COLO668 (cell line): ENCODE measurements around the gene YEATS2.
"Not testable (repeated sequence)": the region's sequence is repeated elsewhere in the genome, so short reads cannot be mapped to it uniquely, and the experiment has no call there.

Experiments
- DNase-seq: peaks from one replicate; lab custom pipeline; 2025; ENCODE audit not compliant: unreplicated experiment; lab: John Stamatoyannopoulos, UW

Gene YEATS2

DNA sequence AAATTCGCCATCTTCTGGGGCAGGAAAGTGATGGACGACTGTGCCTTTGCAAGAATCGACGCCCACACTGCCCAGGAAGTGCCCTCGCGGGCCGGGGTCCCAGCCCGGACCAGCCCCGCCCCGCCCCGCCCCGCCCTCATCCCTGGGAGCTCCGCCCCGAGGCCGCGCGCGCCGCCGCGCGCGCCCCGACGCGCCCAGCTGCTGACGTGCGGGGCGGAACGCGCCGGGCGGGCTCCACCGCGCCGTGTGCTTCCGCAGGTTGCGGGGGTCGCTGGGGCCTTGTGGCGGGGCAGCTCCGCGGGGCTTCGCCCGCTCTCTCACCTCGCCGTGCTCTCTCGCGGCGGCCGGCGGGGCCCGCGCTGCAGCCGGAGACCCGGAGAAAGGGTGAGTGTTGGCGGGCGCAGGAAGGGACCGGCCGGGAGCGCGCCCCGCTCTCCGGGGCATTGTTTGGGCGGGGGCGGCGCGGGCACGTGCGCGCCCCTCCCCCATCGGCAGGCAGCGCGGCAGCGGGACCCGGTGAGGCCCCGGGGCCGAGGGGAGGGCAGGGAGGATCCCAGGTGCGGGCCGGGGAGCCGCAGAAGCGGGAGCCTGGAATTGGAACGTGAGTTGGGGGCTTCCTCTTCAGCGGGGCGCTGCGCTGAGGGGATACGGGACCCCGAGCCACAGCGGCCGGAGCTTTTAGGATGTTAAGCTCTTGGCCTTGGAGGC, at the start of gene YEATS2:
TSS of gene YEATS2 (plus strand) at position 188 of the 708 bp plus-strand sequence. CDS start 17,366 bp downstream, outside the sequence.
- peak; percentile 77 for DNase-seq

DNA sequence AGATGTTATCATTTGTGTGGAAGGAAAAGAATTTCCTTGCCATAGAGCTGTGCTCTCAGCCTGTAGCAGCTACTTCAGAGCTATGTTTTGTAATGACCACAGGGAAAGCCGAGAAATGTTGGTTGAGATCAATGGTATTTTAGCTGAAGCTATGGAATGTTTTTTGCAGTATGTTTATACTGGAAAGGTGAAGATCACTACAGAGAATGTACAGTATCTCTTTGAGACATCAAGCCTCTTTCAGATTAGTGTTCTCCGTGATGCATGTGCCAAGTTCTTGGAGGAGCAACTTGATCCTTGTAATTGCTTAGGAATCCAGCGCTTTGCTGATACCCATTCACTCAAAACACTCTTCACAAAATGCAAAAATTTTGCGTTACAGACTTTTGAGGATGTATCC, 47.0 kb upstream of the YEATS2 start:
- DNase-seq, result no peak

DNA sequence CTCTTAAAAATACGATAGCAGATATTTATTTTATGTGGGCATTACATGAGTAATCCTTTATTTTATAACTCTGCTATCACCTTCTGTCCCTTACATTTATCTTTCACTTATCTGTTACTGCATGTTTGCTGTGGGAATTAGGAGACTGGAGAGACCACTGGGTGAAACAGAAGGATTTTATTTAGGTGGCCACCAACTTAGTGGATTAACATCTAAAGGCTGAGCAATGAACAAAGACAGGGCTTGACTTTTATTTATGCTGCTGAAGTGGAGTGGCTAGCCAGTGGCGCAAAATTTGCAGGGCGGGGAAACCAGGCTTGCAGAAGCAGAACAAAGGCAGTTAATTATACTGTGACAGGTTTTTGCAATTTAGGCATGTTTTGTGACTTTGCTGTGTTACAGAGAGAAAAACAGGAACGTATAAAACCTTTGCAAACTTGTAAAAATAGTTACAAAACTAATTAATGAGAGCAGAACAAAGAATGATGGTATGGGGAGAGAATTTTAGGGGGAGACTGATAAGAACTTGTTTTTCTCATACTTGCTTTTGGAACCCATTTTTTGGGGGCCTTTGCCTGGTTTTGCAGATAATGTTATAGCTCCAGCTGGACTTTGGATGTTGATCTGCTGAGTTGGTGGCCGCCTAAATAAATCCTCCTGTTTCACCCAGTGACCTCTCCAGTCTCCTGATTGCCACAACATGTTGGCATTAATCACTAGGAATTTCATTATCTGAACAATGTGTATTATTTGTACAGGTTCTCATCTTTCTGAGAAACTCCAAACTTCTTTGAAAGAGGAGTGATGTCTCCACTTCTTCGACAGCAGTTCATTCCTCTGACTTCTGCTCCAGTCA, 44.2 kb upstream of the YEATS2 start:
- no peak for DNase-seq

DNA sequence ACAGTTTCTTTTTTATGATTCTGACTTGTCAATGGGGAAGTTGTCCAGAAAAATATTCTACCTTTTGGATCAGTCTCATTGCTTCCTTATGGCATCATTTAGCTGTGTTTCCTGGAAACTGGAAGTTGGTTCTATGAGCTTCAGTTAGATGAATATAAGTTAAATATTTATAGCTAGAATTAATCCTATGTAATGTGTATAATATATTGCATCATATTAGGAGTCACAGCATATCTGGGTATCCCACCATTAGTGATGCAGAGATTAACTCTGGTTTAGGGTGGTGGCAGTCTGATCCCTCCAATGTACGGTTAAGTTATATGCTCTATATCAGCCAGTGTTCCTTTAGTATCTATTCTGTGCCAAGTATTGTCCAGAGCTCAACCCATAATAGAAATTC, 42.9 kb upstream of the YEATS2 start:
- DNase-seq, result no peak

DNA sequence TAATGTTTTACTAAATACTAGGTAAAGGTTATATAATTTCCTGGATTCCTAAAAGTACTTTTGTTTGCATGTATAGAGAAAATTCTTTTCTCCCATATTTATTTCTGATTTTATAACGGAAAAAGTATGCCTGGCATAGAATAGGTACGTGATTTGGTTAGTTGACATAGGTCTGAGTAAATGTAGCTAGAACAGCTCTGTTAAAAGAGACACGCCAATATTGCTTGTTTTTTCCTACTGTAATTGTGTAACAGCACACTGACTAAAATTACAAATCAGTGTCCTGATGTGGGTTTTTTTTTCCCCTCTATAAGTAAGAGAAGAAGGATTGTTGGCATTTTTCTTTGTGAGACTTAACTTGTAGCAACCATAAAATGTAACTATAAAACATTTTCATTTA, 35.5 kb upstream of the YEATS2 start:
- DNase-seq, result no peak

DNA sequence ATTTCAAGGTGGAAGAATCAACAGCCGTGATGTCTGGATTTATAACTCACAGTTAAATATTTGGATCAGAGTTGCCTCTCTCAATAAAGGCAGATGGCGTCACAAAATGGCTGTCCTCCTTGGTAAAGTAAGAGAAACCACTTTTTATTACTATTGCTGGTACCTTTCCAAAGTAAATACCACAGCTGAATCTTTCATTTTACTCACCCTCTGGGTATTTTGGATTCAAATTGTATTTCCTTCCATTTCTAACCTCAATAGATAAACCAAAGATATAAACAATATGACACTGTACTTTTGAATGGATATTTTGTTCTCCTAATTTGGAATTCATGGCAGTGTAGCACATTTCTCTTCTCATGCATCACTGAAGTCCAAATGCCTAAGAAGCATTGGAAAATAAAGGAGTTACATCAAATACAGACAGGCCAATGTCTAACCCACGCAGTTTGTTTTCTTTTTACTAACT, 32.6 kb upstream of the YEATS2 start:
- no peak for DNase-seq

DNA sequence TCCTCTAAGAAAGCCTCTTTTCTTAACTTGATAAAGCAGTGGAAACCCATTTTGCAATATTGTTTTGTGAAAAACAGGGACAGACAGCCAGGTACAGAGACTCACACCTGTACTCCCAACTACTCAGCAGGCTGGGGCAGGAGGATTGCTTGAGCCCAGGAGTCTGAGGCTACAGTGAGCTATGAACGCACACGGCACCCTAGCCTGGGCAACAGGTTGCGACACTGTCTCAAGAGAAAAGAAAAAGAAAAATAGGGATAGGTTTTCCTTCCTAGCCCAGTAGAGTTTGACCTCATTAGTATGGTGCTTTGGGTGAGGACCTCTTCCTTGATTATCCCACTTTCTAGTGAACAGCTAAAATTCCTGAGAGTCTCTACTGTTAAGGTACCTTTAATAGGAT, 17.5 kb upstream of the YEATS2 start:
- DNase-seq, result no peak

DNA sequence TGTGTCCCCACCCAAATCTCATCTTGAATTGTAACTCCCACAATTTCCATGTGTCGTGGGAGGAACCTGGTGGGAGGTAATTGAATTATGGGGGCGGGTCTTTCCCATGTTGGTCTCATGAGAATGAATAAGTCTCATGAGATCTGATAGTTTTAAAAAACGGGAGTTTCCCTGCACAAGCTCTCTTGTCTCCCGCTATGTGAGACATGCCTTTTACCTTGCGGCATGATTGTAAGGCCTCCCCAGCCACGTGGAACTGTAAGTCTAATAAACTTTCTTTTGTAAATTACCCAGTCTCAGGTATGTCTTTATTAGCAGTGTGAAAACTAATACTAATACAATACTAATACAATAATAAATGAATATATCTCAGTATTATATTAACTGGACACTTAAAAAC, 9.9 kb upstream of the YEATS2 start:
- no peak for DNase-seq

DNA sequence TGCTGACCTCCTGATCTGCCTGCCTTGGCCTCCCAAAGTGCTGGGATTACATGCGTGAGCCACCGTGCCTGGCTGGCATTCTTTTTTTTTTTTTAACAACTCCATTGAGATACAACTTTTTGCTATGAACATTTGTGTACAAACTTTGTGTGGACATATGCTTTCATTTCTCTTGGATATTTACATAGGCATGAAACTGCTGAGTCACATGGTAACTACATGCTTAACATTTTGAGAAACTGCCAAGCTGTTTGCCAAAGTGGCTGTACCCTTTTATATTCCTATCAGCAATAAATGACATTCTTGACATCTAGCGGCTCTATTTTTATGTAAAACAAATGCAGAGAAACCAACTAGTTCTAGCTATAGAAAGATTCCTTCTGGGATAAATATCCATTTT, 8.7 kb upstream of the YEATS2 start:
- DNase-seq, result no peak

DNA sequence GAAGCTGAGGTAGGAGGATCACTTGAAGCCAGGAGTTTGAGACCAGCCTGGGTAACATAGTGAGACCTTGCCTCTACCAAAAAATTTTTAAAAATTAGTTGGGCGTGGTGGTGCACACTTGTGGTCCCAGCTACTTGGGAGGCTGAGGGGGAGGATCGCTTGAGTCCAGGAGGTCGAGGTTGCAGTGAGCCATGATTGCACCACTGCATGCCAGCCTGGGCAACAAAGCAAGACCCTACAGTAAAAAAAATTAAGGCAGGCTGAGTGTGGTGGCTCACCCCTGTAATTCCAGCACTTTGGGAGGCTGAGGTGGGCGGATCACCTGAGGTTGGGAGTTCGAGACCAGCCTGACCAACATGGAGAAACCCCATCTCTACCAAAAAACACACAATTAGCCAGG, 8.0 kb upstream of the YEATS2 start:
- DNase-seq, result not testable (repeated sequence)

DNA sequence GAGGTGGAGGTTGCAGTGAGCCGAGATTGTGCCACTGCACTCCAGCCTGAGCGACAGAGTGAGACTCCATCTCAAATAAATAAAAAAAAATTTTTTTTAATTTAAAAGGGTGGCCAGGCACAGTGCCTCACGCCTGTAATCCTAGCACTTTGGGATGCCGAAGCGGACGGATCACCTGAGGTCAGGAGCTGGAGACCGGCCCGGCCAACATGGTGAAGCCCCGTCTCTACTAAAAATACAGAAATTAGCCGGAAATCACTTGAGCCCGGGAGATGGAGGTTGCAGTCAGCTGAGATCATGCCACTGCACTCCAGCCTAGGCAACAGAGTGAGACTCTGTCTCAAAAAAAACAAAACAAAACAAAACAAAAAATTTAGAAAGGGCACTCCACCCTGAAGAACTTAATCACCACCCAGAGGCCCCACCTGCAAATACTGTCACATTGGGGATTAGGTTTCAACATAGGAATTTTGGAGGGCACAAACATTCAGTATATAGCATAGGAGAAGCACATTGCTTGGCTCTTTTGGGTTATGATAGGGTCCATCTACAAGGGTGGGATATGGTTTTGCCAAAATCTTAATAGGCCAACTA, 7.1 kb upstream of the YEATS2 start:
- DNase-seq, result no peak

DNA sequence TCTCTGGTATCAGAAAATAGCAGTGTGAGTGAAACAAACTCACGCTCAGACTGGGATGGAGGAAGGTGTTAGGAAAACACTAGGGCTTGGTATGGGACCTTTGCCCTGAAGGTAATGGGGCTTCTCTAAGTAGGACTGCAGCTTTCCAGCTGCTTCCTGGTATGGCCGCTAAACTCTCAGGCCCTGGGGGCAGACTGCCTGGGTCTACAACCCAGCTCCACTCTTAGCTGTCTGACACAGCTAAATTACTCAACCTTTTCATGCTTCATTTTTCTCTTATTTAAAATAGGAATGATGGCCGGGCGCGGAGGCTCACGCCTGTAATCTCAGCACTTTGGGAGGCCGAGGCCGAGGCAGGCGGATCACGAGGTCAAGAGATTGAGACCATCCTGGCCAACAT, 5.2 kb upstream of the YEATS2 start:
- no peak for DNase-seq

DNA sequence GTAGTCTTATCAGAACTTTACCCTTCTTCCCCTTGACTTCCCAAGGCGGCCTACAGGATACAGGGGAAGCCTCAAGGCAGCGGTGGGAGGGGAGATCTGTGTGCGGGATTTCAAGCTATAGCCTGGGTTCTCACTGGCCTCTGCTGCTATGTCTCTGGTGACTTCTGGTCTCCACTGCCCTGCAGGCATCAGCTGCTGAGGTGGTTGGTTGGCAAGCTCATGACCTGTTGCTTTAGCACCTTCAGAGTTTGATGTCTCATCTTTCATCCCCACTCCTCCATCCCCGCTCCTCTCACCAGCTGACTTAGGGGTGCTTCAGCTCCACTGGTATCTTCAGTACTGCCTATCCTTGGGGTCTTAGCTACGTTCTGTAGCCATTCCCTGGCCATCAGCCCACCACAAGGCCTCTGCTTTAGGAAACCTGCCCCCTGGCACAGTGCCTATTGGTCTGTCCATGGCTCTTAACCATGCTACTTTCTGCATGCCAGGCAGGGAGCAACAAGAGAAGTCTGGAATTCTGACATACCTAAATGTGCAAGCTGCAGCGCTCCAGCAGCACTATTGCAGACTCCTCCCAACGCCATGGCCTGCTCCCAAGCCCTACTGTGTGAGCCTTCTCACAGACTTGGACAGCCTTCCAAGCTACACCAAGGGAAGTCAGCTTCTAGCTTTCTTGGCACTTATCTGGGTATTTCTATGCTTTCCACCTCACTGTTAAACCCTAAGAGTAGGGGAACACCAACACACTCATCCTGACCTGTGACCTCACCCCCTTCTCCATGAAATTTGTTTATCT, 1.8 kb upstream of the YEATS2 start:
- DNase-seq, result no peak

DNA sequence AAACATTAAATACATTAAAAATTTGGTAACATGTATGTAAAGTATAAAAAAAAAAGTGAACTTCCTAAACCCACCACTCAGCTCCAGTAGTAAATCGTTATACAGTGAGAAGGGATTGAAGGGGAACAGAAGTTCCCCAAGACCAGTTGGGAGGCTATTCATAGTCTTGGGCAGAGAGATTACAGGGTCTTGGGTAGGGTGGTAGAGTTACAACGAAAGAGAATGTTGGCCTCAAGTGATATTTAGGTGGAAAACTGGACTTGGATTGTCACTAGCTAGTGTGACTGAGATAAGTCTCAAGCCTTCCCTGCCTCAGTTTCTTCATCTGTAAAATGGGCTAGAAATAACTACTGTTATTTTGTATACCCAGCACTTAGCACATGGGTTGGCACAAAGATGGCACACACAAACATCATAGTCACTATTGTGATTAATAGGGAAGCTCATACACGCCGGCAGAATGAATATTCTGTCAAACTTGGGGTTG, 431 bp upstream of the YEATS2 start:
- no peak for DNase-seq

DNA sequence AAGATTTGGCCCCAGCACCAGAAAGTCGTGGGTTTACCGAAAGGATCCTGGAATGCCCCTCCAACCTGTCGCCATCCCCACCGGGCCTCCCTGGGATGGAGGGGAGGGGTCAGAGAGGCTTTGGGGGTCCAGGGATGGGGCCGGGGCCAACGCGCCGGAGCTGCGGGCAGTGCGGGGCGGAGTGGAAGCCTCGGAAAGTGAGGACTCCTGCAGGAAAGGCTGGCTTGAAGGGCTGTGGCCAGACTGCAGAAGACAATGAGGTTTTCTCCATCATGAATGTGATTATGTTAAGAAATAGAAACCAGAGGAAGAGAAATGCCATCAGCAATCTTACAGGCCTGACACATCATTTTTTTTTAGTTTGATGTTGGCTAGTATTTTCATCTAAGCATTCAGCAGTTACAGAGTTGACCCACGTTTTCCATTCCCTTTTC, 738 bp downstream of the YEATS2 start:
- peak; percentile 22 for DNase-seq

DNA sequence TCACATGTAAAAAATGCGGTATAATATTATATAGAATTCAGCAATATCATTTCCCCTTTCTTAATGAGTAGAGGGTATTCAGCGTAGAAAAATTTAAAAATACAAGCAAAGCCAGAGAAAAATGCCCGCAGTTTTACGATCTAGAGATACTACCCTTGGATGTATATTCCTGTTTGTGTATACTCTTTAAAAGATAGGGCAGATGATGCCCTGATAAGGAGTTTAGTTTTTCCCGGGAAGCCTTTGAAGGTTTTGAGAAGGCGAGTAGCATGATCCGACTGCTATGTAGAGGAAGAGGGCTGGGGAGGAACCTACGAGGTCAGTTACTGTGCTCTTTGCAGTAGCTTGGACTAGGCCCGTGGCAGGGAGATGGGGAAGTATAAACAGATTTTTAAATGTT, 1.2 kb downstream of the YEATS2 start:
- DNase-seq, result peak; percentile 1

DNA sequence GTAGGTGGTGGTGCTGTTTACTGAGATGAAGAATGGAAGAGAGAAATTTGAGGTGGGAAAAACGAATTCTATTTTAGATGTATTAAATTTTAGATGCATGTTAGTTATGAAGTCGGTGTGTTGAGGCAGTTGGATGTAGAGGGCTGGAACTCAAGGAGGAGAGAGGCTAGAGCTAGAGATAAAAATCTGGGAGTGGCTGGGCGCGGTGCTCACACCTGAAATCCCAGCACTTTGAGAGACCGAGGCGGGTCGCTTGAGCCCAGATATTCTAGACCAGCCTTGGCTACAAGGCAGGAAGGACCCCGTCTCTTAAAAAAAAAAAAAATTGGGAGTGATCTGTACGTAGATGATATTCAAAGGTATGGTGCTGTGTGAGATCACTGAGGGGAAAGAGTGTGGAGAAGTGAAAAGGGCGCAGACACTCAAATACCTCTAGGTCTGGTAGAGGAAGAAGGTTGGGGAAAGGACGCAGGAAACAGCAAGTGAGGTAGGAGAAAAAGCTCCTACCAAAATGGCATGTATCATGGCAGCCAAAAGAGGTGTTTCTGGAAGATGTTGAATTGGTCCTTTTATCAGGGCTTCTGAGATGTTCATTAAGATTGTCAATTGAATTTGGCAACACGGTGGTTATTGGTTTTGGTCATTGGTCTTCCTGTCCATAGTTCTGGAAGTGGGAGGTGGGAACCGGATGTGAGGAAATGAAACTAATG, 1.8 kb downstream of the YEATS2 start:
- DNase-seq, result no peak

DNA sequence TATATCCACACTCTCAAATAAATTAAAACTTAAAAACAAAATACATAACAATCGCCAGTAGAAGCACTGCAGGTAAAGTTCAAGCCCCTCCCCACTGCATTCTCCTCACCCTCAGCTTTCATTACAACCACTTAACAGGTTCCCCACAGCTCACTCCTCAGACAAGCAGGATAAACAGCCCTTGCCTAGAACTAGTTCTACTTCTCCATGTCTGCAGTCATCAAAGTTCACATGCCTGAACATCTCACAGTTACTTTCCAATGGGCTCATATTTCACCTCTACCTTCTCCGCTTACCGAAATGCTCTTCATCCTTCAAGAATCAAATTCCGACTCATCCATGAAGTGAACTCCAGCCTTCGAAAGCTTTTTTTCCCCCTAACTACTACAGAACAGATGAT, 4.1 kb downstream of the YEATS2 start:
- no peak for DNase-seq

DNA sequence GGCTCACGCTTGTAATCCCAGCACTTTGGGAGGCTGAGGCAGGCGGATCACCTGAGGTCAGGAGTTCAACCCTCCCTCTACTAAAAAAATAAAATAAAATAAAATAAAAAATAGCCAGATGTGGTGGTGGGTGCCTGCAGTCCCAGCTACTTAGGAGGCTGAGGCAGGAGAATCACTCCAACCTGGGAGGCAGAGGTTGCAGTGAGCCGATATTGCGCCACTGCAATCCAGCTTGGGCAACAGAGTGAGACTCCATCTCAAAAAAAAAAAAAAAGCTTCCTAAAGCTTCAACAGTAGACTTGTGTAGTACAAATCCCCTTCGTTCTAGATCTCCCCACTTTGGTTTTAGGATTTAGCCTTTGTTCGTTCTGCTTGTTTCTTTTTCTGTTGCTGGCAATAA, 6.3 kb downstream of the YEATS2 start:
- DNase-seq, result not testable (repeated sequence)

DNA sequence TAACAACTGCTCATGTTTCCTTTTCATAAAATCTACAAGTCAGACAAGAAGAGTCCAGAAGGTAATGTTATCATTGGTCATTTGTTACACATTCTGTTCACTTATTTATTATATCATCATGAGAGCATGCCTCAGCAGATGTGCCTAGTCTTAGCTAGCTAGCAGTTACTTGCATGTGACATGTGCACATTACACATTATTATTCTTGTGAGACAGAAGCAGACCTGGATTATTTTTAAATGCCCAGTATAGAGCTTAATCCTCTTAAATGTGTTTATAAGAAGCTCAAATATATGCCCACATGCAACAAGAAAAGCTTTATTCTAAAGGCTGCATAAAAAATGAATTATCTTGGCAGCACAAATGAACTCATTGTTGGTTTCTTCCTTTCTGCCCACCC, 12.6 kb downstream of the YEATS2 start:
- DNase-seq, result no peak
